NT2/D1 (cell line): Measurements from ENCODE around the gene AHRR.

Experiments
- YY1 ChIP-seq: IDR thresholded peaks from 2 replicates; pipeline ENCODE4 v1.6.1; 2011; ENCODE audit not compliant: insufficient read length, insufficient read depth
- ZNF274 ChIP-seq: IDR thresholded peaks from 2 replicates; pipeline ENCODE4 v1.6.1; 2011; ENCODE audit warnings: mild to moderate bottlenecking, low read depth, low read length

DNA sequence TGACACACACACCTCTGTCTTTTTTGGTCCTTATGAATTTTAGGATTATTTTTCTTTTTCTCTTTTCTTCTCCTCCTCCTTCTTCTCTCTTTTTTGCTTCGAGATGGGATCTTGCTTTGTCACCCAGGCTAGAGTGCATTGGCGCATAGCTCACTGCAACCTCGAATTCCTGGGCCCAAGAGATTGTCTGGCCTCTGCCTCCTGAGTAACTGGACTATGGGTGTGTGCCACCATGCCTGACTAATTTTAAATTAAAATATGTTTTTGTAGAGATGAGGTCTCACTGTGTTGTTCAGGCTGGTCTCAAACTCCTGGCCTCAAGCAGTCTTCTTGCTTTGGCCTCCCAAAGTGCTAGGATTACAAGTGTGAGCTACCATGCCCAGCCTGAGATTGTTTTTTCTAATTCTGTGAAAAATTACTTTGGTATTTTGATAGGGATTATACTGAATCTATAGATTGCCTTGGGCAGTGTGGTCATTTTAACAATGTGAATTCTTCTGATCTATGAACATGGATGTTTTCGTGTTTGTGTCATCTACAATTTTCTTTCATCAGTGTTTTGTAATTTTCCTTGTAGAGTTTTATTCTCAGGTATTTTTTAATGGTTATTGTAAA lies 7.7 kb downstream of the AHRR start:
- TF ChIP-seq YY1: no peak
- TF ChIP-seq ZNF274: no peak
